ENCODE results near the gene SKA2. TPM values are rescaled to one million over a fixed set of nuclear protein-coding genes. Genes with fewer than 3 reads are reported as not detected.

Gene SKA2
- total and polyA plus RNA-seq, 10 of the 15 experiments (the other 5 are each of a cell fraction or from before 2014, with no cell fraction given), result 40.3 to 137 (median 112) TPM

- intact Hi-C loops (cut with micrococcal nuclease; ENCODE audit: unreplicated experiment), result no loop called here
- RAD21 ChIA-PET (ENCODE audit: unreplicated experiment), result no interaction called here
- no peaks in the 10 kb centered on the region for H3K27me3 ChIP-seq (replicated peaks in 1 of 2; ENCODE audit: control insufficient read depth in 2 of 2, insufficient read depth in 2 of 2, low read length in 1 of 2)
- peaks cover 14 to 17% of the 10 kb centered on the region in 2 experiments for H3K36me3 ChIP-seq (ENCODE audit: control insufficient read depth in 2 of 2, insufficient read depth in 2 of 2, low read length in 1 of 2)
- no peak for TF ChIP-seq BMI1 (IDR thresholded peaks at IDR 0.05; ENCODE audit: borderline replicate concordance)
- TF ChIP-seq E2F8 (IDR thresholded peaks at IDR 0.05; ENCODE audit: low read depth, partially characterized antibody), result no peak
- TF ChIP-seq FOS (IDR thresholded peaks at IDR 0.05; ENCODE audit: borderline replicate concordance, extremely low read depth, insufficient read length), result no peak
- no peak for TF ChIP-seq BRCA1 (IDR thresholded peaks at IDR 0.05; ENCODE audit: low read depth, low read length)
- no peak for TF ChIP-seq POLR2A (IDR thresholded peaks at IDR 0.05; ENCODE audit: low read depth, low read length)
- no peak for TF ChIP-seq SMAD1 (IDR thresholded peaks at IDR 0.05; ENCODE audit: low read depth, partially characterized antibody)
- TF ChIP-seq SKIL (IDR thresholded peaks at IDR 0.05; ENCODE audit: low read depth, poor library complexity, severe bottlenecking), result no peak
- no peak for TF ChIP-seq NR2C1 (IDR thresholded peaks at IDR 0.05)
- TF ChIP-seq TCF7 (IDR thresholded peaks at IDR 0.05; ENCODE audit: borderline replicate concordance), result no peak
- TF ChIP-seq ZNF622 (IDR thresholded peaks at IDR 0.05), result no peak
- no peak for TF ChIP-seq FOXK2 (IDR thresholded peaks at IDR 0.05)
- TF ChIP-seq SIN3A (IDR thresholded peaks at IDR 0.05; ENCODE audit: low read depth, low read length), result no peak
- TF ChIP-seq SMARCA5 (IDR thresholded peaks at IDR 0.05), result no peak
- no peak for TF ChIP-seq LARP7 (IDR thresholded peaks at IDR 0.05)
- no peak for TF ChIP-seq MTA2 (IDR thresholded peaks at IDR 0.05; ENCODE audit: low read depth)
- no peak for TF ChIP-seq SREBF2 (IDR thresholded peaks at IDR 0.05; ENCODE audit: low read length)
- TF ChIP-seq SMC3 (IDR thresholded peaks at IDR 0.05; ENCODE audit: borderline replicate concordance, low read length), result no peak
- TF ChIP-seq RUNX3 (IDR thresholded peaks at IDR 0.05; ENCODE audit: low read length), result no peak
- CTCF ChIA-PET, result no interaction called here
- H3K4me3 ChIP-seq, result no peak overlapping the region
- H3K9me3 ChIP-seq (replicated peaks; ENCODE audit: control insufficient read depth, insufficient read depth, low read length), result no peaks in the 10 kb centered on the region; the same call in 2 of the 3 replicates
- no peak overlapping the region for H3K9ac ChIP-seq (ENCODE audit: control insufficient read depth, insufficient read depth, low read length)
- no peak overlapping the region for H3K4me2 ChIP-seq (ENCODE audit: control insufficient read depth, insufficient read depth)
- DNase-seq (ENCODE audit: low read depth, low spot score), result no peak
- H3K79me2 ChIP-seq (ENCODE audit: control insufficient read depth, insufficient read depth, low read length), result no peaks in the 10 kb centered on the region
- ATAC-seq, result no peak
- no peak overlapping the region for H2AFZ ChIP-seq (ENCODE audit: control insufficient read depth, low read depth, low read length)
- 90% methylated on average over 7 of the region's 7 CpGs for WGBS (ENCODE audit: insufficient coverage, insufficient replicate concordance, low lambda C conversion rate, missing lambda C conversion rate)
- no TSS peak for BruUV-seq (replicated peaks)
- POLR2A ChIA-PET, result no interaction called here
- SMC1A ChIA-PET (ENCODE audit: uncharacterized antibody, unreplicated experiment), result no interaction called here
- H3K4me1 ChIP-seq (ENCODE audit: control insufficient read depth, insufficient read depth, low read length), result no peaks in the 10 kb centered on the region
- FAIRE-seq, result no peak
- in situ Hi-C loops (cut with MboI), result no loop called here
- H4K20me1 ChIP-seq (ENCODE audit: control insufficient read depth, insufficient read depth), result no peaks in the 10 kb centered on the region
- H3K27ac ChIP-seq (ENCODE audit: control insufficient read depth, insufficient read depth), result no peak overlapping the region
Measured at GRCh38 chr17:59175076-59175475, 20.1 kb upstream of the SKA2 start.
